IMR-90 (cell line): ENCODE data around the gene VIT.

Experiments used
- BHLHE40 ChIP-seq: fragments of 150-350 bp; IDR thresholded peaks from 2 replicates; pipeline ENCODE4 v1.6.1; 2016; ENCODE audit warnings: mild to moderate bottlenecking, low read depth, low read length
- CEBPB ChIP-seq: IDR thresholded peaks from 2 replicates; pipeline ENCODE4 v1.6.1; 2012; ENCODE audit warnings: low read depth, low read length, improper control_type of control experiment
- CHD1 ChIP-seq: IDR thresholded peaks from 2 replicates; pipeline ENCODE4 v1.6.1; 2012; ENCODE audit warnings: low read depth, low read length, improper control_type of control experiment
- MAFK ChIP-seq: IDR thresholded peaks from 2 replicates; pipeline ENCODE4 v1.6.1; 2012; ENCODE audit warnings: low read depth, low read length, improper control_type of control experiment
- MAZ ChIP-seq: IDR thresholded peaks from 2 replicates; pipeline ENCODE4 v1.6.1; 2012; ENCODE audit warnings: low read depth, mild to moderate bottlenecking, low read length, improper control_type of control experiment, moderate library complexity, borderline replicate concordance
- NFE2L2 ChIP-seq: fragments of 150-350 bp; IDR thresholded peaks from 2 replicates; pipeline ENCODE4 v1.6.1; 2016; ENCODE audit warnings: low read depth, mild to moderate bottlenecking, low read length
- POLR2A ChIP-seq: IDR thresholded peaks from 2 replicates; pipeline ENCODE4 v1.6.1; 2012; ENCODE audit warnings: mild to moderate bottlenecking, low read depth, low read length
- RAD21 ChIP-seq: IDR thresholded peaks from 2 replicates; pipeline ENCODE4 v1.6.1; 2012; ENCODE audit warnings: low read length, improper control_type of control experiment
- SMC3 ChIP-seq: fragments of 150-350 bp; IDR thresholded peaks from 2 replicates; pipeline ENCODE4 v1.6.1; 2016; ENCODE audit warnings: low read depth, mild to moderate bottlenecking, antibody characterized with exemption, low read length, moderate library complexity
- TF ChIP-seq, protein P1 (sequence below): conservative IDR thresholded peaks from 2 replicates; pipeline ENCODE4 v1.5.1; 2012; ENCODE audit warnings: mild to moderate bottlenecking, low read depth, low read length, improper control_type of control experiment
- TF ChIP-seq, protein P2 (sequence below): fragments of 150-350 bp; IDR thresholded peaks from 2 replicates; pipeline ENCODE4 v1.6.1; 2017; ENCODE audit warnings: mild to moderate bottlenecking, antibody characterized with exemption, low read length, low read depth

DNA sequence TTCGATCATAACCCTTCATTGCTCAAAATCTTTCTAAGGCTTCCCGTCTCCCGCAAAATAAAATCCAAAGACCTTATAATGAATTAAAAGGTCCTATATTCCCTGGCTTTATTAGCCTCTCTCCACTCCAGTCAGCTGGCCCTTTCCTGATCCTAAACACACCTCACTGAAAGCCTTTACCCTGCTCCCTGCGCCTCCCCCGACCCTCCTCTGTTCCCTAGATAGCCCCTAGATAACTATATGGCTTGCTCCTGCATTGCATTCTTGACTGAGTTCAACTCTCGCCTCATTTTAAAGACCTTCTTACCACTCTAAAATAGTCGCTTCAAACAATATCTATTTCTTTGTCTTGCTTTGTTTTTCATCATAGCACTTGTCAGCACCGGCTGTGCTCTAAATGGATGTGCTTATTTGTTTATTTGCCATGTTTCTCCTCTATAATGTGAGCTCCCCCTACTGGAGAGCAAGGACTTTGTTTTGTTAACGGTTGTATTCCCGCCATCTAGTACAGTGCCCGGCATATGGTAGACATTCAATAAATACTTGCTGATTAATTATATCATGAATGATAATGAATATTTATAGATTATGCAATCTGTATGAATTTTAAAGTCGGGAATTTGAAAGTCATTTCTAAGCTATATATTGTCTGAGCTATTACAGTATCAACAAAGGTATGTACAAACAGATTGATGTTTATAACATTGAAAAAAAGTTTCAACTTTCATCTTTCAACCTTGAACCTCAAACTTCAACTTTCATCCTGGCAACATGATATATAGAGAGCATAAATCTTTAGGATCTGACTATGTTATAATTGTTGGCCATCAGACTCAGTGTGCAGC, 32.4 kb upstream of the VIT start:
- TF ChIP-seq POLR2A (no peak), RAD21 (peak; percentile 75), CEBPB (no peak), NFE2L2 (no peak), MAFK (no peak), MAZ (no peak), SMC3 (peak; percentile 56), BHLHE40 (no peak), CHD1 (no peak)
- TF ChIP-seq, protein P1, sequence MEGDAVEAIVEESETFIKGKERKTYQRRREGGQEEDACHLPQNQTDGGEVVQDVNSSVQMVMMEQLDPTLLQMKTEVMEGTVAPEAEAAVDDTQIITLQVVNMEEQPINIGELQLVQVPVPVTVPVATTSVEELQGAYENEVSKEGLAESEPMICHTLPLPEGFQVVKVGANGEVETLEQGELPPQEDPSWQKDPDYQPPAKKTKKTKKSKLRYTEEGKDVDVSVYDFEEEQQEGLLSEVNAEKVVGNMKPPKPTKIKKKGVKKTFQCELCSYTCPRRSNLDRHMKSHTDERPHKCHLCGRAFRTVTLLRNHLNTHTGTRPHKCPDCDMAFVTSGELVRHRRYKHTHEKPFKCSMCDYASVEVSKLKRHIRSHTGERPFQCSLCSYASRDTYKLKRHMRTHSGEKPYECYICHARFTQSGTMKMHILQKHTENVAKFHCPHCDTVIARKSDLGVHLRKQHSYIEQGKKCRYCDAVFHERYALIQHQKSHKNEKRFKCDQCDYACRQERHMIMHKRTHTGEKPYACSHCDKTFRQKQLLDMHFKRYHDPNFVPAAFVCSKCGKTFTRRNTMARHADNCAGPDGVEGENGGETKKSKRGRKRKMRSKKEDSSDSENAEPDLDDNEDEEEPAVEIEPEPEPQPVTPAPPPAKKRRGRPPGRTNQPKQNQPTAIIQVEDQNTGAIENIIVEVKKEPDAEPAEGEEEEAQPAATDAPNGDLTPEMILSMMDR: peak; percentile 70
- TF ChIP-seq, protein P2, sequence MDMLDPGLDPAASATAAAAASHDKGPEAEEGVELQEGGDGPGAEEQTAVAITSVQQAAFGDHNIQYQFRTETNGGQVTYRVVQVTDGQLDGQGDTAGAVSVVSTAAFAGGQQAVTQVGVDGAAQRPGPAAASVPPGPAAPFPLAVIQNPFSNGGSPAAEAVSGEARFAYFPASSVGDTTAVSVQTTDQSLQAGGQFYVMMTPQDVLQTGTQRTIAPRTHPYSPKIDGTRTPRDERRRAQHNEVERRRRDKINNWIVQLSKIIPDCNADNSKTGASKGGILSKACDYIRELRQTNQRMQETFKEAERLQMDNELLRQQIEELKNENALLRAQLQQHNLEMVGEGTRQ: no peak
